Measurements from ENCODE around the gene IPMK. TPM values are rescaled to one million over a fixed set of nuclear protein-coding genes. Genes with fewer than 3 reads are reported as not detected.

The IPMK gene
- total RNA-seq, 4 donors from 2014 or later, result 2.6 to 17.1 (median 12.9) TPM

DNA sequence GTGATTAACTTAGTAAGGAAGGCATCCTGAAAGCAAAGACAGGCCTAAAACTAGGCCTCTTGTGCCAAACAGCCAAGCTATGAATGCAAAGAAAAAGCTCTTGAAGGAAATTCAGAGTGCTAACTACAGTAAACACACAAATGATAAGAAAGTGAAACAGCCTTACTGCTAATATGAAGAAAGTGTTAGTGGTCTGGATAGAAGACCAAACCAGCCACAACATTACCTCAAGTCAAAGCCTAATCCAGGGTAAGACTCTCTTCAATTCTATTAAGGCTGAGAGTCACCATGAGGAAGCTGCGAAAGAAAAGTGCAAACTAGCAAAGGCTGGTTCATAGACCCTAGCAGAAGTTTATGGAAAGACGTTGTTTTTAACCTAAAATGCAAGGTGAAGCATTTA is 66.0 kb downstream of the IPMK start:
- in situ Hi-C loops (cut with MboI; ENCODE audit: low pct_ligation_motif_present in 1 of 4, low pct_unique_long_range_greater_than_20kb in 1 of 4, low sequenced_read_pairs in 3 of 4) (no loop called here), intact Hi-C loops (cut with DNase I; ENCODE audit: low total_unique reads) (no loop called here)
- Histone ChIP-seq H3K27ac (no peak overlapping the region), H3K9me3 (no peaks in the 10 kb centered on the region), H3K36me3 (no peaks in the 10 kb centered on the region), H3K27me3 (no peaks in the 10 kb centered on the region), H3K4me1 (no peaks in the 10 kb centered on the region), H3K4me3 (no peak overlapping the region)
- 85 to 98% methylated on average over 2 of the region's 2 CpGs for WGBS, 2 donors (ENCODE audit: low coverage in 1 of 2)
- TF ChIP-seq POLR2AphosphoS5 (IDR thresholded peaks at IDR 0.05), result no peak
- no peak for TF ChIP-seq CTCF (IDR thresholded peaks at IDR 0.05)
- no peak for TF ChIP-seq EP300 (IDR thresholded peaks at IDR 0.05; ENCODE audit: low read depth)
- TF ChIP-seq POLR2A (IDR thresholded peaks at IDR 0.05), result no peak
- no peak for DNase-seq

- Histone ChIP-seq H3K9me3 (no peaks in the 10 kb centered on the region), H3K4me3 (no peak overlapping the region), H3K27ac (no peak overlapping the region), H3K4me1 (no peaks in the 10 kb centered on the region), H3K36me3 (no peaks in the 10 kb centered on the region), H3K27me3 (no peaks in the 10 kb centered on the region)
- in situ Hi-C loops (cut with MboI; ENCODE audit: low pct_ligation_motif_present in 1 of 4, low pct_unique_long_range_greater_than_20kb in 1 of 4, low sequenced_read_pairs in 3 of 4), result loop anchor here in 2 of 4 donors (5.0 to 10.0 kb wide), 2 partner anchors 96 to 98 kb away; no protein-coding TSS in a partner anchor
- TF ChIP-seq CTCF (IDR thresholded peaks at IDR 0.05), result no peak
- TF ChIP-seq POLR2A (IDR thresholded peaks at IDR 0.05), result no peak
- TF ChIP-seq EP300 (IDR thresholded peaks at IDR 0.05; ENCODE audit: low read depth), result no peak
- no peak for TF ChIP-seq POLR2AphosphoS5 (IDR thresholded peaks at IDR 0.05)
- DNase-seq, result no peak
- intact Hi-C loops (cut with DNase I; ENCODE audit: low total_unique reads), result no loop called here
- 7 to 48% methylated on average over 2 to 3 of the region's 3 CpGs for WGBS, 2 donors (ENCODE audit: low coverage in 1 of 2)
These were observed 78.4 kb downstream of the IPMK start for GRCh38 chr10:58189269-58189668.

- no peak for DNase-seq
- Histone ChIP-seq H3K9me3 (no peaks in the 10 kb centered on the region), H3K4me1 (no peaks in the 10 kb centered on the region), H3K27me3 (no peaks in the 10 kb centered on the region), H3K4me3 (no peak overlapping the region), H3K27ac (no peak overlapping the region), H3K36me3 (no peaks in the 10 kb centered on the region)
- in situ Hi-C loops (cut with MboI; ENCODE audit: low pct_ligation_motif_present in 1 of 4, low pct_unique_long_range_greater_than_20kb in 1 of 4, low sequenced_read_pairs in 3 of 4), result loop anchor here in 2 of 4 donors (5.0 to 10.0 kb wide), 2 partner anchors 101 to 103 kb away; no protein-coding TSS in a partner anchor
- intact Hi-C loops (cut with DNase I; ENCODE audit: low total_unique reads), result no loop called here
- no peak for TF ChIP-seq POLR2AphosphoS5 (IDR thresholded peaks at IDR 0.05)
- TF ChIP-seq CTCF (IDR thresholded peaks at IDR 0.05), result no peak
- 76 to 87% methylated on average over 7 of the region's 7 CpGs for WGBS, 2 donors (ENCODE audit: low coverage in 1 of 2)
These were observed 83.5 kb downstream of the IPMK start for GRCh38 chr10:58184120-58184670.

DNA sequence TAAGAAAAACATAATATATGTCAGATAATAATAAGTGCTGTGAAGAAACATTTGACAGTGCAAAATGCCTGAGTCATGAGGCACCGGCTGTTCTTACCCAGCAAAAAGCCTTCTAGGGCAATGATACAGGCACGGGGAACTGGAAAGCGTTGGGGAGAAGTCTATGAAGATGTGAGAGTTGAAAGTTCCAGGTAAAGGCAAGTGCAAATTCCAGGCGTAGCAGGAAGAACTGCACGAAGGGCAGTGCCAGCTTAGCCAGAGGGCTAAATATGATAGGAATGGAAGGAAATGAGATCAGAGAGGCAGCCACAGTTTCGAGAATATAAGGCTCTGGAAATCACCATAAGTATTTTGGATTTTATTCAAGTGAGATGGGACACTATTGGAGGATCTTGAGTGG is 87.0 kb downstream of the IPMK start:
- Histone ChIP-seq H3K27me3 (no peaks in the 10 kb centered on the region), H3K27ac (no peak overlapping the region), H3K9me3 (no peaks in the 10 kb centered on the region), H3K4me1 (no peaks in the 10 kb centered on the region), H3K4me3 (no peak overlapping the region), H3K36me3 (no peaks in the 10 kb centered on the region)
- 78 to 82% methylated on average over 6 of the region's 6 CpGs for WGBS, 2 donors (ENCODE audit: low coverage in 1 of 2)
- no peak for DNase-seq
- in situ Hi-C loops (cut with MboI; ENCODE audit: low pct_ligation_motif_present in 1 of 4, low pct_unique_long_range_greater_than_20kb in 1 of 4, low sequenced_read_pairs in 3 of 4) (loop anchor here in 2 of 4 donors (5.0 to 10.0 kb wide), 2 partner anchors 104 to 107 kb away; no protein-coding TSS in a partner anchor), intact Hi-C loops (cut with DNase I; ENCODE audit: low total_unique reads) (no loop called here)
- TF ChIP-seq CTCF (IDR thresholded peaks at IDR 0.05) (no peak), POLR2A (IDR thresholded peaks at IDR 0.05) (no peak), POLR2AphosphoS5 (IDR thresholded peaks at IDR 0.05) (no peak), EP300 (IDR thresholded peaks at IDR 0.05; ENCODE audit: low read depth) (no peak)

All from transverse colon (tissue), 4 donors.